SH-SY5Y (cell line): Measurements from ENCODE around the gene MAP7D2.

Experiments used
- GATA2 ChIP-seq: IDR thresholded peaks from 2 replicates; pipeline ENCODE4 v1.6.1; 2011; ENCODE audit warnings: mild to moderate bottlenecking, low read depth, low read length
- GATA3 ChIP-seq: IDR thresholded peaks from 2 replicates; pipeline ENCODE4 v1.6.1; 2011; ENCODE audit warnings: low read depth, mild to moderate bottlenecking, low read length, moderate library complexity

DNA sequence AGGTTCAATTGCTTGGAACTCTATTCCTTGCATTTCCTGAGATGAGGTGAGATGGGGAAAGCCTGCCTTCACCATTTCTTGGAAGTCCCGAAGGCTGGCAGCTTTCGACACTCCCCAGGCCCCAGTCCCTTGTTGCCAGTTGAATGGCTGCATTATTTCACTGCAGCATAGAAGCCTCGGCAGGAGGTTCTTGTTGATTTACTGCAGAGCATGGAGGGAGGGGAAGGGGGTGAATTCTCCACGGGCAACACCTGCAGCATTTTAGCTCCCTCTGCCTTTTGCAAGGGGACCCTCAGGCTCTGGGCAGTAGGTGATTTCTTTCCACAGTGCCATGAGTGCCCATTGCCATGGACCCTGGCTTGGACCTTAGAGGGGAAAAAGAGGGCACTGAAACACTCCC, 115.1 kb downstream of the MAP7D2 start:
- TF ChIP-seq GATA3 (no peak), GATA2 (no peak)
